HG03039 (cell line): Measurements from ENCODE around the gene SGSH.
"Not testable (repeated sequence)": the region's sequence is repeated elsewhere in the genome, so short reads cannot be mapped to it uniquely, and the experiment has no call there.

Experiments used
- ATAC-seq: cut with Tn5 transposase; IDR thresholded peaks from one replicate; pipeline ENCODE4 v1.9.1; 2021; ENCODE audit warnings: mild to moderate bottlenecking, moderate library complexity; ENCODE audit not compliant: unreplicated experiment

Gene SGSH

GRCh38 chr17:80212511-80212910, 7.6 kb downstream of the SGSH start:
- no peak for ATAC-seq

GRCh38 chr17:80212109-80212508, 8.0 kb downstream of the SGSH start:
- ATAC-seq, result no peak

- ATAC-seq, result no peak
Observed at GRCh38 chr17:80210348-80211108, 9.6 kb downstream of the SGSH start.

GRCh38 chr17:80209765-80210164, 10.4 kb downstream of the SGSH start:
- ATAC-seq, result no peak

GRCh38 chr17:80208050-80208449, 12.1 kb downstream of the SGSH start:
- ATAC-seq, result no peak

GRCh38 chr17:80205811-80206210, 14.3 kb downstream of the SGSH start:
- ATAC-seq, result no peak

- no peak for ATAC-seq
Observed at GRCh38 chr17:80204626-80205468, 15.3 kb downstream of the SGSH start.

- ATAC-seq, result no peak
Observed at GRCh38 chr17:80203471-80203963, 16.6 kb downstream of the SGSH start.

- no peak for ATAC-seq
Observed at GRCh38 chr17:80202197-80202596, 17.9 kb downstream of the SGSH start.

GRCh38 chr17:80201446-80201845, 18.7 kb downstream of the SGSH start:
- no peak for ATAC-seq

GRCh38 chr17:80199295-80199694, 20.8 kb downstream of the SGSH start:
- not testable (repeated sequence) for ATAC-seq

- no peak for ATAC-seq
Observed at GRCh38 chr17:80198144-80198661, 21.9 kb downstream of the SGSH start.

- ATAC-seq, result no peak
Observed at GRCh38 chr17:80196652-80197051, 23.5 kb downstream of the SGSH start.

- ATAC-seq, result no peak
Observed at GRCh38 chr17:80195671-80196529, 24.2 kb downstream of the SGSH start.

GRCh38 chr17:80195141-80195540, 25.0 kb downstream of the SGSH start:
- no peak for ATAC-seq

GRCh38 chr17:80191865-80192661, 28.1 kb downstream of the SGSH start:
- no peak for ATAC-seq

GRCh38 chr17:80191192-80191591, 28.9 kb downstream of the SGSH start:
- ATAC-seq, result no peak

GRCh38 chr17:80190716-80191115, 29.4 kb downstream of the SGSH start:
- ATAC-seq, result no peak

- no peak for ATAC-seq
Observed at GRCh38 chr17:80189611-80190010, 30.5 kb downstream of the SGSH start.

GRCh38 chr17:80187515-80187941, 32.6 kb downstream of the SGSH start:
- no peak for ATAC-seq
